ENCODE data around the gene BICC1.
"Not testable (repeated sequence)": the region's sequence is repeated elsewhere in the genome, so short reads cannot be mapped to it uniquely, and the experiment has no call there.

The BICC1 gene

DNA sequence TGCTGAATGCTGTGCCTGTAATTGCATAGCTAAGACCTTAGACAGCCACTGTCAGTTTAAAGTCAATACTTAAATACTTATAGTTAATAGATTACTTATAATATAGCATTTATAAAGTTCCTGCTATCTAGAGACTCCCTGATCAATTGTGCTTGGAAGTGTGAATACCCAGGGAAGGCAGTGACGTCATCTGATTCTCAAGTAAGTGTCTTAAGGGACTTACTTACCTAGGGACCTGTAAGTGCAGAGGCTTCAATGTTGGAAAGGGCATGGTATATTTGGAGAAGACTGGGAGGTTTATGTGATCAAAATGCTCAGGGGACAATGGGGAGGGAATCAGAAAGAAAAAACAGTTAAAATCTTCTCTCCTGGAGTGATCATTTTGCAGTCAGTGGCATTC lies 55.0 kb downstream of the BICC1 start:
- no peak for DNase-seq (ENCODE audit: low spot score)

DNA sequence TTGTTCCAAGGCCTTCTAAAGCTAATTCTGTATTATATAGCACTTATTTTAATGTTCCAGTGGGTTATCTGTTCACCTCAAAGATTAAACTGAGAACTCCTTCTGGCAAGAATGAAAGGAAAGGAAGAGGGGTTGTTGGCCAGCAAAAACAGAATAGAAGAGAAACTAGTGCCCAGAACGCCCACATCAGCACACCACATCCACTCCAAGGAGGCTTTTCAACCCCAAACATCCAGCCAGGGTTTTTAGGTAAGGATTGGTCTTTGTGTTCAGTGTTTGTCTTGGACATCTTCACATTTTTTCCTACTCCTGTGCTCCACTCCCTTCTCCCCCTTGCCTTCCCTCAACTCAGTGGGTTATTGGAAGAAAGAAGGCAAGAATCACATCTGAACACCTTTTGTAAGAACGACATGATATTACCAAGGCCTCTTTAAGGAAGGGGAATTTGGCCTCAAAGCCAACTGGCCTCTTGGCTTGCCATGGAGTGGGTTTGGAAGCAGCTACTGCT lies 55.8 kb downstream of the BICC1 start:
- DNase-seq (ENCODE audit: low spot score): no peak

DNA sequence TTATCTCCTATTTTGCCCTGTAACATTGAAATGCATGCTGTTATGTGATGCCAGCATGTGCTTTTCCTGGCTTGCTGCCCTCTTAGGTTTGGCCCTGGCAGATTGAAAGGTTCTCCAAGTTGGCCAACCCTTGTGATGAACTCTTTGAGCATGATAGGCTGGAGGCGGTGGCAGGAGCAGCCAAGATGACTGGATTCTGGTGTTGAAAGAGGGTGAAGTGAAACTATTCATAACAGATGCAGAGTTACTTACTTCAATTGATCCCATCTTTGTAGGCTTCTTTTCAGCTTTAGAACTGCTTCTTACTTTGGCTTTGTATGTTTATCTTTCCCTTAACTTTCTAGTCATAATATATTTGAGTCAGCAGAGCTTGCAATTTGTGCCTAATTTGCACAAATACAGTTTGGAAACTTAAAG lies 57.6 kb downstream of the BICC1 start:
- DNase-seq (ENCODE audit: low spot score): no peak

DNA sequence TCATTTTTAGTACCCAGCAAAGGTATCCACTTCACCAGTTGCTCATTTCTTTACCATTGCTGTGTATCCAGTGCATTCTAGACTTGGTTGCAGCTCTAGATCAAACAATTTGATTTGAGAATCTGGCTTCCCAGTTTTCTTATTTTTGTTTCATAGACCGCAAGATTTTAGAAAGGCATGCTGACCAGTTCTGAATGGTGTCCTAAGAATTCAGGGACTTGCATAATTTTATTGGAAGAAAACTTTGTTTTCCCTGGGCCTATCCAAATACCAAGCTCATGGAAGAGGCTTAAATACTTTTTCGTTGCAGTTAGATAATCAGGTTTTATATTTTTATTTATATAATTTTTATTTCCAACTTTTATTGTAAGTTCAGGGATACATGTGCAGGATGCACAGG lies 58.3 kb downstream of the BICC1 start:
- no peak for DNase-seq (ENCODE audit: low spot score)

DNA sequence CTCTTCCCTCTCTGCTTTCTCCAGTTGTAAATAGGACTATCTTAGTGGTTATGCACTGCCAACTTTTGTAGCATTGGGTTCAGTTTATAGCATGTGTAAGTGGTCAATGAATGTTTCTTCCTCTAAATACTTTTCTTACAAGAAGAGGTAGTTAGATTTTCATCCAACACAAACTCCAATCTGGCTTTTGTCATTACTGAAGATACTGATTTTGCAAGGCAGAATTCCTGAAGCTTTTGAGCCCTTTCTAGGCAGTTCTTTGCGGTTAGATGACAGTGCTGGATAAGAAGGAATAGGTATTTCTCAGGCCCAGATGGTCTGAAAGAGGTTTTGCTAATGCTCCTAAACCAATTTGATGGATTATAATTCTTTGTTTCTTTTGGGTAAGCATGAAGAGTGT lies 60.5 kb downstream of the BICC1 start:
- no peak for DNase-seq (ENCODE audit: low spot score)

DNA sequence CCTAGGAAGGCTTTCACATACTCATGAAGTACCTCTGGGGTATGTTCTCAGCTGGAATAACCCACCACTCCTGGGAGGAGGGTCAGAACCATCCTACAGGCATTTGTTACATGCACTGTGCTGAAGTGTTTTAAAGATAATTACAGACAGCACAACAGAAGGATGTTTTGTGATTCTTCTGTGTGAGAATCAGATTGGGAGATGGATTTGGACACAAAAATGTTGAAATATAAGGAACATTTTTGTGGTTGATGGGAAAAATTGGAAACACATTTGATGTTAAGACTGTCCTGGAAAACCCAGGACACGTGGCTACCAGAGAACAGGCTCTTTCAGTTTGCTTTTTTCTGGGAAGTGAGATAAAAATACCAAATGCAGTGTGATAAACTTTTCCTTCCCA lies 61.4 kb downstream of the BICC1 start:
- no peak for DNase-seq (ENCODE audit: low spot score)

DNA sequence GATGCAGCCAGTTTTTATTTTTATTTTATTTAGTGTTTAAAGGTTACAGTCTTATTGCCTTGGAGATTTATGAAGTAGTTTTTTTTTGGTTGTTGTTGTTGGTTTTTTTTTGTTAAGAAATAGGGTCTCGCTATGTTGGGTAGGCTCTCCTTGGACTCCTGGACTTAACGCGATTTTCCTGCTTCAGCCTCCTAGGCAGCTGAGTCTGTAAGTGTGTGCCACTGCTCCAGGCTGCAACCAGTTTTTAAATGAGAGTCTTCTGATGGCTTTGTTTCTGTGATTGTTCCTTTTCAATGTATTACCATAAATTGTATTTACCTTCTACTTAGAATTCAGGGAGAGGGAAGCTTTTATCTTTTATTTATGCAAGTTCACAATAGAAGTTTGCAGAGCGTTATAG lies 62.8 kb downstream of the BICC1 start:
- DNase-seq (ENCODE audit: low spot score): no peak

DNA sequence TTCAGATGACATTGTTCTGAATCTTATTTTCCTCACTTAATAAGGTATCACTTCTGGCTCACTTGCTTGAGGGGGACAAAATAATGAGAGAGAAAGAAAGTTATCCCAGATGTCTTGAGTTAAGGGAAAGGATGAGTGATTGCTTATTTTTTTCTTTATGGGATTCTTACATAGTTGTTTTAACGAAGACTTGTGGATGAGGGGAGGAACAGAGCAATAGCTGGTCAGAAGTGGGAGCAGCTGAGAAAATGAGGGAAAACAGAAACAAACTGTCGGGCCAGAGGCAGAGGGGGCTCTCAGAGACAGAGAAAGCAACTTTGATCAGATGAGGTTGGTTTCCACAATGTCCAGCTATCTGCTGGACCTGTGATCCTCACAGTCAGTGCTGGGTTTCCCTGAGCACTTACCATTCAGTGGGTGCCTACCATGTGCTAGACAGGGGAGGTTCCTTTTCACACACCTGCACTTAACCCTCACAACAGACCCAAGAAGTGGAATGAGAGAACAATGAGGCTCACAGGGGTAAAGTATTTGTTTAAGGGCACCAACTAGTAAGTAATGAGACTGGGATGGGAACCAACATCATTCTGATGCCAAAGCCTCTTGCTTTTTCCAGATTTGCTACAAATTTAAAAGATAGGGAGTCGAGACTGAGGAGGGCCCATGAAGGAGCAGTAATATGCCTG lies 64.2 kb downstream of the BICC1 start:
- no peak for DNase-seq (ENCODE audit: low spot score)

DNA sequence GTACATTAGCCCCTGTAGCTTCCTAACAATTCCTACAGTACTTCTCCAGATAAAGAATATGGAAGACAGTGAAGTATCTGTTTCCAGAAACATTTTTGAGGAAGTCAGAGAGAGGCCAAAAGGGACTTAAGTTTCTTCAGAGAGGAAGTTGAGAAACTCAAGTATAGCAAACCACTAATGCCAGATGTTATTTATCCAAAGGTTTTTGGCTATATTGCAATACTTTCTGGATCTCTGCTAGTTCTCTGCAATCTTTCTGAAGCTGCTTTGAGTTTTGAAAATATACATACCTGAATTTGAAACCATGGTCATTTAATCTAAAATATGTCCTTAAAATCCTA lies 64.7 kb downstream of the BICC1 start:
- no peak for DNase-seq (ENCODE audit: low spot score)

DNA sequence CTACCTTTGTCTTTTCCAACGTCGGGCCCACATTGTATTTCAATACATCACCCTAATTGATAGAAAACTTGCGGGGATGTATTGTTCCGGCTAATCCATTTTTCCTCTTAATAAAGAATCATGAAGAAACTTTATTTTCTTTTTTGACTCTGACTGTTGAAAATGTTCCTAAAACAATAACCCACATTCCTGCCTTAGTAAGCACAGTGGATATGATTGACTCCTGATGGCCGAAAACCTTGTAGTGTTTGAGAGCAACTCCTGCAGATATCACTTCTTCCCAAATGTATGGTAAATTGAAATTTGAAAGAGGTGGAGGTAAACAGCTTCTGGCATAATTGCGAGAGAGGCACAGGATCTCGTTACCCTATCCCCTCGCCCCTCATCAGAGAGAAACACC lies 65.7 kb downstream of the BICC1 start:
- no peak for DNase-seq (ENCODE audit: low spot score)

DNA sequence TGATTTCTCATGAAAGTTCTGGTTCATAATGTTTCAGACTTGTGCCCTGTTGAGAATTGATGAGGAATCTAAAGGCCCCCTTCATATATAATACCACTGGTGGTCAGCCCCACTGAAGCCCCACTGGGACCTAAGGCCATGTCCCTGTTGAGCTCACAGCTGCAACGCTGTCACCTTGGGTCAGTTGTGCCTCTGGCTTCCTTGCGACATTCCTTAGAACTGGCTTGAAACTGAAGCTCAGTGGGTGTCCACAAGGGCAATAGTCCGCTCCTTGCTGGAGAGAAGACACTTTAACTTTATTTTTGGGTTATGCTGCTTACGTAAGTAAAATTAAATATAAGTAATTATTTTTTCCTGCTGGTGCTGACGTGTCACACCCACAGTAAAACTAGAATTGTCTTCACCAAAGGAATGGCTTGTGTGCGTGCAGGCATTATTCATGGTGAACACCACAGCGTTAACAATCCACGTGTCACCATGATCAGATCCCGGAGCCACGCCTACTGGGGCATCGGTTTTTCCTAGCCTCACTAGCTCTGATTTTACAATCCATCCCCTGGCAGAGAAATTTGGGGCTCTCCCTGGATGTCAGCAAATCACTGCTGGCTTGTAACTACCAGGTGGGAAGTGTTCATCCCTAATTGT lies 66.5 kb downstream of the BICC1 start:
- DNase-seq (ENCODE audit: low spot score): no peak

DNA sequence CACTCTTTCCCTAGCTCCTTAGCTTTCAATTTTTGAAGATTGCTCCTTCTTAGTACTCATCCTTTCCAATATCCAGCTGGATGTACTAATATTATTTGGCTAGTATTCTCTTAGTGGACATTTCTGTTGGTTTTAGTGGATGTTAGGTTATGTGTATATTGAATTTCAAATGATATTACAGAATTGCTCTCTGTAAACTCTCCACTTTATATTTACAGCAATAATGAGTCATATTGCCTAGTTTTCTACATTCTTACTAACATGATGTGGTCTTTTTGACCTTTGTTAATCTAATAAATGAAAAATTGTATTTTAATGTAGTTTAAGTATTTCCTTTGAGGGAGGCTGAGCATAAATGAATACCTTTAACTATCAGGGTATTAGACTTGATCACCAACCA lies 69.4 kb downstream of the BICC1 start:
- no peak for DNase-seq (ENCODE audit: low spot score)

DNA sequence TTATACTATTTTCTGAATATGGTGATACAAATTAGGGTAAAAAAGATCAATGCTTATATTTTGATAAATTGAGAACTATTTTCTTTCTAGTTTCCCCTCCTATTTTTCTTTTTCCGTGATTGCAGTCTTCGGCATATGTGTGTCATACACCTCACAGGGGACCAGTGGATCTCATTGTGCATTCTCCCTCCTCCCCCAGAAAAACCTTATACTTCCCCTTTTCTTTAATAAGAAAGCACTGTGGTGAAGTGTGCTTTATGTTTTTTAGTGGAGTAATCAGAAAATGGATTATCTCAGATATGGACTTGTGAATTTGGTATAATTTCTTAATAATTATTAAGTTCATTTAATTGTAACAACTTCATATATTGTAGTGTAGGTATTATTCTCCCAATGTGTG lies 72.8 kb downstream of the BICC1 start:
- no peak for DNase-seq (ENCODE audit: low spot score)

DNA sequence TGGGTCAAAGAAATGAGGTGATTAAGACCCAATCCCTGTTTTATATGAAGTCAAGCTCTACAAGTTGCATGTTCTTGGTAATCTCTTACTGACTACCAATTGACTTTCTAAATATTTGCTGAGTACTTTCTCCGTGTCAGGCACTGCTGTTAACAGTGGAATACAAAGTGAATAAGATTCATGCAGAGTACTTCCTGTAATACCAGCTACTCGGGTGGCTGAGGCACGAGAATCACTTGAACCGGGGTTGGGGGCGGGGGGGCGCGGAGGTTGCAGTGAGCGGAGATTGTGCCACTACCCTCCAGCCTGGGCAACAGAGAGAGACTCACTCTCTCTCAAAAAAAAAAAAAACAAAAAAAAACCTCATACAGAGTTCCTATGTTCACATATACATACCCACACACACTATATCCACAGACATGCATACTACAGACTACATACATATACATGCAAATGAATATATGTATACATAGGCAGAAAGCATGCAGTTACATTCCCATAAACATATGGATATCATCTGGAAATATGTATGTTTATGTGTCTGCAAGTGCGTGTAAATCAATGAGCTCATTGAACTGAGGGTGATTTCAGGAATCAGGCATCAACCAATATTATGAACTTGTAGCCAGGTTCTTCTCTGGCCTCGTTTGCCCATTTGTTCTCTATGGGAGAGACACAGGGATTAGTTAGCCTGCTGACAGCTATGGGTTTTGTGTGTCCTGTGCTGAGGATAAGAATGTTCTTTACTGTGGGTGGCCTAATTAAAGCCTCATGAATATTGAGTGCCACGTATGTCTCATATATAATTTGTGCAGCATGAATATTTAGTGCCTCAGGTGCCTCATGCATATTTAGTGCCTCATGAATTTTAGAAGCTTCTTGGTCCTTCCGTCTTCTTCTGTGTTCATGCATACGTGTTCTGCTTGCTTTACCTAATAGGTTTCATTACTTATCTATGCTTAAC lies 73.9 kb downstream of the BICC1 start:
- no peak for DNase-seq (ENCODE audit: low spot score)

DNA sequence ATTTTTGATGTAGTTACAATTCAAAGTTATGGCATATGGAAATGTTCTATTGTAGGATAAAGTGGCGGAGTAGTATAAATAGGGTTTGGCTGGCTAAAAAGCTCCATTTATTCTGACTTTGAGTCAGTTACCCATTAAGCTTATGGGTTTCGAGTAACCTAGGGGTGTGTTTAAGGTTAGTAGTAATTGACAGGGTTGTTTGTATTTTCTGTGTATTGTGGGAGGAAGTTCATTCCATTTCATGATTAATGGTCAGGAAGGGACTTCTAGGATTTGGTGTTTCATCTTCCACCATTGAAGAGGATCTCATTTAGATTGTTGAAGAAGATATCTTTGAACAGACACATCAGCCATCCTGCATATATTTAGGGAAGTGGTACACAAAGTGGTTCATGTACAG lies 75.0 kb downstream of the BICC1 start:
- DNase-seq (ENCODE audit: low spot score): no peak

DNA sequence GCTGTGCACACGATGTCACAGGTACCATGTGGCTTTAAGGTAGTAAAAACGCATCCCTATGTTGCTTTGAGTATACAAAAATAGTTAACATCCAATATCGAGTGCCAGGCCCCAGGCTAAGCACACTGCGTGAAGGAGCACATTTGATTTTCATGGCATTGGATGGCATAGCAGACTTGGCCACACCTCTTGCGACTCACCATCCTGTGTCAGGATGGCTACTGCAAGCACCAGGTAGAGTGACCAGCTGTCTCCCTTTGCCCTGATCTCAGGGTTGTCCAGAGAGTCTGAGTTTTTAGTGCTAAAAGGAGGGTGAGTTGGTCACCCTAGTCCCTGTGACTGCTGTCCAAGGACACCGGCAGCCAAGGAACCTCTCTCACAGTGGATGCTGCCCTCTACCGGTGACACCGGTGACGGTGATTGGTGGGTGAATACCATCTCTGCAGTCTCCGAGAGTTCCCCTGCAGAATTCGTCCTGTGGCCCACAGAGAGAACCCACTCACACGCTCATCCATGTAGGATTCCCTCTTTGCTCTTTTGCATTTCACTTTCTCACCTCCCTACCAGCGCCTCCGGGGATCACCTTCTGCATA lies 76.1 kb downstream of the BICC1 start:
- no peak for DNase-seq (ENCODE audit: low spot score)

DNA sequence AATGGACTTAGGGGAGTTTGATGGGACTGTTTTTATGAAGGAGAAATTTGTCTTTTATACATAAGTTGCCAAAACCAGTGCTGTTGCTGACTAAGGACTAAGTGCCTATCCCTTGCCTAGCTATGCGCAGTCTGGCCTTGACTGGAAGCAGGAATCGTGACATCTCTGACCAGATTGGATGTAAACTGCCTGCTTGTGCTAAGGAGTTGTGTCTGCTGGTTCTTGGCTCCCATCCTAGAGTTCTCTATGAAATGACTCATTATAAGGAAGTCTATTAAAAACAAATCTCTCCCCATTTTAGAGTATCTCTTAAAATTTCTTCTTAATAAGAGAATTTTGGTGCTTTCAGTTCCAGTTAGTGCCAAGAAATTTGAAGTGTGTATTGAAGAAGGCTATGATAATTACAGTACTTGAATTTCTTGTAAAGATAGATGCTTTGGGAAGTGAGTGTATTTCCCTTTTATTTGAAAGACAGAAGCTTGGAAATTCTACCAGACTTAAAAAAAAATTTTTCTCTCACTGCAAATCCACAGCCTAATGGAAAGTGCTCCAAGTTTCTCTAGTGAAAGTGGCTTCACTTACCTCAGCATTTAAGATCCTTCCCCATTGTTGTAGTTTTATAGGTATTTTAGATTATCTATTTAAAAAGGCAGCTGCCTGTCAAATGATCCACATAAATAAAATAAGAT lies 77.6 kb downstream of the BICC1 start:
- no peak for DNase-seq (ENCODE audit: low spot score)

DNA sequence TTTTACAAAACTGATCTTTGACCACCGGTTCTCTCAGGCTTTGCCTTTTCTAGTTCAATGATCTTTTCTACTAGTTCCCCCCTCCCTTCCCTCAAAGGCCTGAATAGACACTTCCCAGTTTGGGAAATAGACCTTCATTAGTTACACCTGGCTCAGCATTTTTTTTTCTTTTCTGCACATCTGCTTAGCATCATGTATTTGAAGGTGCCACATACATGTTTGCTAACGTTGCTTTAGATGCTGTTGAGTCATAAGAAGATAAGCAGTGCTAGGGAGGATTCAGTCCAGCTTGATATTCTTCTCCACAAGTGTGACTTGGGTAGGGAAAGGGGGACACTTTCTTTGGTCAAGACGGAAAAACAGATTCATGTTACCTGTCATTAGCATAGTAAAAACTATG lies 78.3 kb downstream of the BICC1 start:
- no peak for DNase-seq (ENCODE audit: low spot score)

DNA sequence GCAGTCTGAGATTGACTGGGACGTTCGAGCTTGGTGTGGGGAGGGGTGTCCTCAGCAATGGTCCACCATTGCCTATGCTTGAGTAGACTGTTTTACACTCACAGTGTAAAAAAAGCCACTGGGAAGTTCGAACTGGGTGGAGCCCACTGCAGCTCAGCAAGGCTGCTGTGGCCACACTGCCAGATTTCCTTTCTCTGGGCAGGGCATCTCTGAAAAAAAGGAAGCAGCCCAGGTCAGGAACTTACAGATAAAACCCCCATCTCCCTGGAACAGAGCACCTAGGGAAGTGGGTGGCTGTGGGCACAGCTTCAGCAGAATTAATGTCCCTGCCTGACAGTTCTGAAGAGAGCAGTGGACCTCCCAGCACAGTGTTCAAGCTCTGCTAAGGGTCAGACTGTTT lies 80.3 kb downstream of the BICC1 start:
- no peak for DNase-seq (ENCODE audit: low spot score)

DNA sequence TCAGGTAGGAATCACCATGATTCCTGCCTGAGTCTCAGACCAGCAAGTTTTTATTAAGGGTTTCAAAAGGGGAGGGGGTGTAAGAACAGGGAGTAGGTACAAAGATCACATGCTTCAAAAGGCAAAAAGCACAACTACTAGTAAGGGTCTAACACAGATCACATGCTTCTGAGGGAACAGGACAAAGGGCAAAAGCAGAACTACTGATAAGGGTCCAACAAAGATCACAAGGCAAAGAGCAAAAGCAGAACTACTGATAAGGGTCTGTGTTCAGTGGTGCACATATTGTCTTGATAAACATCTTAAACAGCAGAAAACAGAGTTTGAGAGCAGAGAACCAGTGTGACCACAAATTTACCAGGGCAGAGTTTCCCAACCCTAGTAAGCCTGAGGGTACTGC lies 84.5 kb downstream of the BICC1 start:
- not testable (repeated sequence) for DNase-seq (ENCODE audit: low spot score)

DNA sequence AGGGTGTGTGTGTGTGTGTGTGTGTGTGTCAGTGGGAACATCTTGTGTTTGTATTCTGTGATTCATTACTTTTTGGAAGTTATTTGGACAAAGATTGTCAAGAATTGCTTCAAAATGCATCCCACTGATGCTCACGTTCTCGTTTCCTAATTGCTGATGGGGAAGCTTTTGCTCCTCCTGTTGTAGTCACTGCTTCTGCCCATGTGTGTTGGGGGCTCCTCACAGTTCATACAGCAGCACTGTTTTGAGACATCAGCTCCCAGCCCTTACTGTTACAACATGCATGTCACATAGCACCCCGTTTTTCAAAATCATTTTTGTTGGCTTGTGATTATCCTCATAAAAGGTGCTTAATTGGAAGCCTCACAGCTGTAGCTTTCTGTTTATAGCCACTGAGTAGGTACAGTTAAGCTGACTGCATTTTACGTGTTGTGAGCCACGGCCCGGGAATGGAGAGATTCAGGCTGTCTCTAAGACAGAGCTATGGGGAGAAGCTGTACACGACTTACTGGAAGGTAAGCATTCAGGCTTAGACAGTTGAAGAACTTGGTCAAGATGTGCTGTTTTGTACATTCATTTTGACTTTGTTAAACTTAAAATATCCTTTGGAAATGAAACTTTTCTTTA lies 87.4 kb downstream of the BICC1 start:
- no peak for DNase-seq (ENCODE audit: low spot score)

Data from SW480 (cell line).